WTC11 (cell line): ENCODE measurements around the gene PDZD11. TPM values are rescaled to one million over a fixed set of nuclear protein-coding genes. Genes with fewer than 3 reads are reported as not detected.

Experiments used
- ATAC-seq: fragments of 200-7000 bp; cut with Tn5 transposase; 2 replicates; pipeline ENCODE4 v1.10.0; 2021; ENCODE audit warnings: mild to moderate bottlenecking, moderate library complexity
- CTCF ChIA-PET: fragments of 300-600 bp; sonication (Branson Sonifier 250); formaldehyde crosslinking; loops from one replicate; lab custom pipeline; 2021; ENCODE audit warnings: antibody characterized with exemption; lab: Charles Lee
- POLR2A ChIA-PET: fragments of 350-600 bp; sonication (Branson Sonifier 250); formaldehyde crosslinking; loops from one replicate; lab custom pipeline; 2021; ENCODE audit warnings: antibody characterized with exemption; lab: Charles Lee
- DNase-seq: peaks from one replicate; pipeline ENCODE4 v3.0.0; 2021; ENCODE audit warnings: low spot score
- H3K27ac Mint-ChIP-seq: 2 replicates; pipeline ENCODE4 v1.8.0; 2021; ENCODE audit warnings: mixed read lengths
- H3K27me3 Mint-ChIP-seq: 2 replicates; pipeline ENCODE4 v1.8.0; 2021; ENCODE audit warnings: low read depth, mild to moderate bottlenecking, moderate library complexity, mixed read lengths
- H3K36me3 Mint-ChIP-seq: 2 replicates; pipeline ENCODE4 v1.8.0; 2021; ENCODE audit warnings: mixed read lengths
- H3K4me1 Mint-ChIP-seq: 2 replicates; pipeline ENCODE4 v1.8.0; 2022; ENCODE audit warnings: mixed read lengths
- H3K4me3 Mint-ChIP-seq: 2 replicates; pipeline ENCODE4 v1.8.0; 2021; ENCODE audit warnings: mild to moderate bottlenecking, moderate library complexity, mixed read lengths
- H3K9me3 Mint-ChIP-seq: 2 replicates; pipeline ENCODE4 v1.8.0; 2021; ENCODE audit warnings: mixed read lengths
- ARID4B ChIP-seq: sonication (generic); formaldehyde crosslinking; IDR thresholded peaks from 2 replicates; pipeline ENCODE4 v1.8.0; 2023; ENCODE audit warnings: missing genetic modification reagents, mild to moderate bottlenecking, borderline replicate concordance
- ATF1 ChIP-seq: sonication (generic); formaldehyde crosslinking; IDR thresholded peaks from 2 replicates; pipeline ENCODE4 v1.8.1; 2023; ENCODE audit warnings: mild to moderate bottlenecking, moderate library complexity, missing genetic modification reagents
- ATF6 ChIP-seq: sonication (generic); formaldehyde crosslinking; IDR thresholded peaks from 2 replicates; pipeline ENCODE4 v1.8.1; 2023; ENCODE audit warnings: mild to moderate bottlenecking, missing genetic modification reagents
- EMX1 ChIP-seq: fragments of 250-450 bp; sonication (Bioruptor Pico); IDR thresholded peaks from 2 replicates; pipeline ENCODE4 v1.8.0; 2021; ENCODE audit warnings: mild to moderate bottlenecking
- FOXJ3 ChIP-seq: sonication (generic); formaldehyde crosslinking; IDR thresholded peaks from 2 replicates; pipeline ENCODE4 v1.9.0; 2021; ENCODE audit warnings: missing genetic modification reagents, mild to moderate bottlenecking, borderline replicate concordance
- FOXP1 ChIP-seq: sonication (generic); formaldehyde crosslinking; IDR thresholded peaks from 2 replicates; pipeline ENCODE4 v1.8.0; 2022; ENCODE audit warnings: missing genetic modification reagents, mild to moderate bottlenecking, moderate library complexity, borderline replicate concordance
- GABPB1 ChIP-seq: sonication (generic); formaldehyde crosslinking; IDR thresholded peaks from 2 replicates; pipeline ENCODE4 v1.8.1; 2023; ENCODE audit warnings: mild to moderate bottlenecking, missing genetic modification reagents
- HMGA2 ChIP-seq: fragments of 250-450 bp; sonication (Bioruptor Pico); IDR thresholded peaks from 2 replicates; pipeline ENCODE4 v1.4.0; 2021; ENCODE audit warnings: mild to moderate bottlenecking, moderate library complexity
- JUN ChIP-seq: sonication (generic); formaldehyde crosslinking; IDR thresholded peaks from 2 replicates; pipeline ENCODE4 v1.8.0; 2023; ENCODE audit warnings: mild to moderate bottlenecking, missing genetic modification reagents
- MAX ChIP-seq: sonication (generic); formaldehyde crosslinking; IDR thresholded peaks from 2 replicates; pipeline ENCODE4 v1.8.0; 2022; ENCODE audit warnings: mild to moderate bottlenecking, missing genetic modification reagents
- NR1H2 ChIP-seq: sonication (generic); formaldehyde crosslinking; IDR thresholded peaks from 2 replicates; pipeline ENCODE4 v1.9.0; 2021; ENCODE audit warnings: mild to moderate bottlenecking, moderate library complexity, missing genetic modification reagents
- NR2C2 ChIP-seq: sonication (generic); formaldehyde crosslinking; IDR thresholded peaks from 2 replicates; pipeline ENCODE4 v1.8.0; 2022; ENCODE audit warnings: mild to moderate bottlenecking, missing genetic modification reagents
- OVOL2 ChIP-seq: fragments of 250-450 bp; sonication (Bioruptor Pico); IDR thresholded peaks from 2 replicates; pipeline ENCODE4 v1.9.0; 2021; ENCODE audit warnings: mild to moderate bottlenecking, borderline replicate concordance
- RELA ChIP-seq: sonication (generic); formaldehyde crosslinking; IDR thresholded peaks from 2 replicates; pipeline ENCODE4 v1.8.1; 2022; ENCODE audit warnings: missing genetic modification reagents, mild to moderate bottlenecking, borderline replicate concordance
- SMAD4 ChIP-seq: sonication (generic); formaldehyde crosslinking; IDR thresholded peaks from 2 replicates; pipeline ENCODE4 v1.8.0; 2022; ENCODE audit warnings: mild to moderate bottlenecking, missing genetic modification reagents
- TP53 ChIP-seq: sonication (generic); formaldehyde crosslinking; IDR thresholded peaks from 2 replicates; pipeline ENCODE4 v1.8.1; 2023; ENCODE audit warnings: mild to moderate bottlenecking, missing genetic modification reagents
- ZNF281 ChIP-seq: sonication (generic); formaldehyde crosslinking; IDR thresholded peaks from 2 replicates; pipeline ENCODE4 v1.8.0; 2023; ENCODE audit warnings: mild to moderate bottlenecking, missing genetic modification reagents
- ZNF396 ChIP-seq: fragments of 250-450 bp; sonication (Bioruptor Pico); IDR thresholded peaks from 2 replicates; pipeline ENCODE4 v1.8.0; 2021; ENCODE audit warnings: mild to moderate bottlenecking, moderate library complexity, borderline replicate concordance
- ZNF425 ChIP-seq: fragments of 250-450 bp; sonication (Bioruptor Pico); conservative IDR thresholded peaks from 2 replicates; pipeline ENCODE4 v1.9.0; 2021; ENCODE audit warnings: mild to moderate bottlenecking
- ZNF532 ChIP-seq: fragments of 250-450 bp; sonication (Bioruptor Pico); IDR thresholded peaks from 2 replicates; pipeline ENCODE4 v1.9.0; 2021; ENCODE audit warnings: mild to moderate bottlenecking, borderline replicate concordance
- total RNA-seq: library from RNA; stranded (reverse); gene quantifications from 3 replicates; pipeline ENCODE4 v1.2.3, GENCODE V29; 2021

Gene PDZD11
- total RNA-seq, 1 experiment from 2014 or later = 27.8 TPM

- TF ChIP-seq ARID4B (no peak), HMGA2 (no peak), RELA (CRISPR knock-in tag) (no peak), JUN (no peak), GABPB1 (CRISPR knock-in tag) (no peak), SMAD4 (CRISPR knock-in tag) (no peak), OVOL2 (CRISPR knock-in tag) (no peak)
Observed at GRCh38 chrX:70292788-70293187, 3.1 kb upstream of the PDZD11 start (continued).

- CTCF ChIA-PET = interaction anchor here (0.7 to 1.1 kb wide), 5 partner anchors 15 to 165 kb away, joined by 3 to 6 read pairs (median 4); partner anchors contain the start of gene IGBP1
- DNase-seq (no peak), ATAC-seq (peak; percentile 10; the same call in 1 of the 2 replicates)
- Mint-ChIP-seq H3K36me3 (peaks cover 15% of the 10 kb centered on the region), H3K27me3 (no peaks in the 10 kb centered on the region), H3K4me1 (peaks cover 12% of the 10 kb centered on the region), H3K4me3 (peak overlapping the region; percentile 96), H3K27ac (no peak overlapping the region; the same call in 1 of the 2 replicates), H3K9me3 (no peaks in the 10 kb centered on the region)
- POLR2A ChIA-PET = interaction anchor here (1.1 kb wide), 1 partner anchor 220 kb away, joined by 3 read pairs; no protein-coding TSS in a partner anchor
- TF ChIP-seq NR1H2 (no peak), ZNF425 (no peak), ATF1 (CRISPR knock-in tag) (no peak), JUN (no peak), ATF6 (CRISPR knock-in tag) (no peak), TP53 (CRISPR knock-in tag) (no peak), FOXJ3 (CRISPR knock-in tag) (no peak), GABPB1 (CRISPR knock-in tag) (no peak), MAX (no peak; the same call in 1 of the 2 replicates), NR2C2 (no peak), FOXP1 (CRISPR knock-in tag) (no peak), ZNF532 (CRISPR knock-in tag) (no peak), RELA (CRISPR knock-in tag) (no peak), ZNF396 (CRISPR knock-in tag) (no peak), EMX1 (CRISPR knock-in tag) (no peak), ZNF281 (CRISPR knock-in tag) (no peak)
Observed at GRCh38 chrX:70289168-70289792, 447 bp downstream of the PDZD11 start.
